Myocyte (in vitro differentiated cells): ENCODE data around the gene FILIP1L. TPM values are rescaled to one million over a fixed set of nuclear protein-coding genes. Genes with fewer than 3 reads are reported as not detected.
A peak's percentile ranks its signal among the peaks of the same experiment; 100 is the strongest.

Experiments
- DNase-seq: peaks from one replicate; pipeline ENCODE4 v3.0.0-alpha.2; 2012; ENCODE audit warnings: low read depth
- total RNA-seq: library from RNA; depleted of rRNA; stranded (reverse); fragments of >200 nt; gene quantifications from 2 replicates; pipeline ENCODE4 v1.2.3, GENCODE V29; 2014

Gene FILIP1L
- total RNA-seq, 1 donor from 2014 or later = 10.8 TPM

DNA sequence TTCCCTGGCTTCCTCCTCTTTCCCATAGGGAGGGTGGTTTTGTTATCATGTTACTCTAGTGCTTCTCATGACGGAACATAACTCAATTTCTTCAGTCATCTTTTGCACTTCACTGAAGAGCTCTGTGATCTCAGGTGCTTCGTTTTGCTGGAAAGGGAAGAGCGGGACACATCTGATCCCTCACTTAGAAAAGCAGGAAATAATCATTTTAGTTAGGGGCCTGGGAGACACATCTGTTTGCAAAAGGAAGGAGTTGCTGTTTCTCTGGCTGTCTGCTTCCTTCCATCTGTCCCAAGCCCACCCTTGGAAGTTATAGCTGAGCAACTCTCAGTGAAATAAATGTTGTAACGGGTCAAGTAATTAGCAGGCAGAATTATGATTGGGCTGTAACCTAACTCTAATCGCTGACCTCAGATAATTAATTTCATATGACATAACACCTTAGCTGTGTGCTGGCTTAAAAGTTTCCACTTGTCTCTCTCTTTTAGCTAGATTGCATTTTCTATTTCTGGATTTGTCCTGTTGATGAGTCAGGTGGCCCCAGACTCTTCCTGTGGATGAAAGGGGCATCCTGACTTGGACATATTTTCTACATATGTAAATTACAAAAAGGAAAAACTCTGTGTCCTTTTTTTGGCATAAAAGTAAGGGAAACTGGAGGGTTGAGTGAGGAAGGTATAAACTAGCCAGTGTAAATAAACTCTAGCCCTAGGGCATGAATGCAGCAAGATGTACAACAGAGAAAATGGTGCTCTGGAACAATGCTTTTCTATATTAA is 11.0 kb upstream of the FILIP1L start:
- no peak for DNase-seq

DNA sequence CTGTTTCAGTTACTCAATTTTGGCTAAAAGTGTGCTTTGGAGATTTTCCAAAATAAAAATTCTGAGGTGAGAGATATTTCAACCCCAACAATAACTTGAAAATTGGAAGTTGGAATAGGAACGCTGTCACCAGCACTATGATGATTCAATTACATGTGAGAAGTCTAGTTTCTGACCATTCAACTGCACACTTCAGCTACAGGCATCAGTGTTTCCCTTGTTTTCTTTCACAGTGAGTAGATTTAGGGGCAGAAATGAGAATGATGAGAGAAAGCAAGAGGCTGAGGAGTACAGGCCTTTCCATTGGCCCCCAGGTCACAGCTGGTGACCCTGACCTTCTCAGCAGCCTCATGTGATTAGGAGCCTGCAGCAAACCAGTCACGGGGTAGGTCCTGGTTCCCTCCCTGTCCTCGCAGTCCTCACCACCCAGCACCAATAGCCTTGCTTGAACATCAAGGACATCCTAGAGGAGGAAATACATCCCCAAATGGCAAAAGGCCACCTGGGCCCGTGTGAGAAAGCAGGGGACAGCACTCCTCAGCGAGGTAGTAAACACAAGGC is 10.0 kb upstream of the FILIP1L start:
- no peak for DNase-seq

DNA sequence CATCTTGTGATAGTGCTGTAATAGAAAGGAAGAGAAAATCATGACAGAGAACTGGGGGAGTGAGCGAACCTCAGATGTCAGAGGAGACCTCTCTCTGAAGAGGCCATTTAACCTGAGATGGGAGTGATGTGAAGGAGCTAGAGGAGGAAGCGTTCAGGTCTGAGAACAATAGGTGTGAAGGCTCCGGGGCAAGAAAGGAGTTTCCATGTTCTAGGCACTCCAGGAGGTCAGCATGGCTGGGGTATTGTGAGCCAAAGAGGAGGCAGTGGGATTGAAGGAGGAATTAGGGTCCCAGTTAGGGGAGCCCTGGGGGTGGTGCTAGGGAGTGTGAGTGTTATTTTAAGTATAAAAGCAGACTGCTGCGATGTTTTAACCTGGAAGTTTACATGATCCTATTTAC is 8.8 kb upstream of the FILIP1L start:
- no peak for DNase-seq

DNA sequence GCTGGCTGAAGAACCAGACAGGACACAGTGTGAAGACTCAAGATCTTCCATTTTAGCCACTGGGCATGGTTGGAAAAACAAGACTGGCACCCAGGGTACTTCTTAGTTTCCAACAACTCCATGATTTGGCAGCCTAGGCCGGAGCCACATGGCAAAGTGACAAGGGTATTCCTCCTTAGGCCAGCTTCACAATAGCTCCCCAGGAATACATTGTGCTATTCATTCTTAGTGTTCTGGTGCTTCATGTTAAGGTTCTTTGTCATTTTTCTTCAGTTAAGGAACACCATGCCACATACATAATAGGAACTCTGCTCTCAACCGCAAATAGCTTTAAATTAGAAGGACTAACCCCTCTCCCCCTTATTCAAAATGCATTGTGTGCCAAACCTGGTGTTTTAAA is 8.0 kb upstream of the FILIP1L start:
- no peak for DNase-seq

DNA sequence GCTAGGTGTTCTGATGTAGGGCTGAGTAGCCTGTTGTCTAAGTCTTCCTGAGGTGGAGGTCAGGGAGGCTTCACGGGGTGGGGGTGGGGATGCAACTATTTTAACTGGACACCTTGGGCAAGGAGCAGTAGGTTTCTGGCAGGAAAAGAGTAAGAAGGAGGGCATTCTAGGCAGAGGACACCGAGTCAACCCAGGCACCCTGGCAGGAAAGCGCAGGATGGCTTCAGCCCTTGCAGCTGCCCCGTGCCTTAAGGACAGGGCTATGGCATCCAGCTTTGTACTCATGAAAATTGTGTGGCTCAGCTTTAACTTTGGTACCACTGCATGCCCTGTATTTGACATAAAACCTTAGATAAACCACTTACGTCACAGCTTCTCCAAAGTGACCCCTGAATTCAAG is 6.4 kb upstream of the FILIP1L start:
- DNase-seq = no peak

DNA sequence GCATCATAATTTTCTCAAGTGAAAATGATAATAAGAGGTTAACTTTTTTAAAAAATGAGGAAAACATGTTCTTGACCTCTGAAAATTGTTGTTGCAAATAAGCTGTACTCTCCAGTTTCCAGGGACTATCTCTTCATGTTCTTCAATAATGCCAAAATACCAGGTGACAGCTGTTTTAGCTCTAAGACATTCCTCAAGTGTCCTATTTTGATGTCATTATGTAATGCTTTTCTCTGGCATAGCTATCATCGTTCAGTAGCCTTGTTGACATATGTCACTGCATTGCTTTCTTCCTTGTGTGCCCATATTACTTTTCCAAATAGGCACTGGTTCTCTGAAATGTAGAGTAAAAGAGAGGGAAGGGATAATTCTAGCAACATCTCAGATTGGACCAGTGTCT is 5.7 kb upstream of the FILIP1L start:
- DNase-seq = peak; percentile 78

DNA sequence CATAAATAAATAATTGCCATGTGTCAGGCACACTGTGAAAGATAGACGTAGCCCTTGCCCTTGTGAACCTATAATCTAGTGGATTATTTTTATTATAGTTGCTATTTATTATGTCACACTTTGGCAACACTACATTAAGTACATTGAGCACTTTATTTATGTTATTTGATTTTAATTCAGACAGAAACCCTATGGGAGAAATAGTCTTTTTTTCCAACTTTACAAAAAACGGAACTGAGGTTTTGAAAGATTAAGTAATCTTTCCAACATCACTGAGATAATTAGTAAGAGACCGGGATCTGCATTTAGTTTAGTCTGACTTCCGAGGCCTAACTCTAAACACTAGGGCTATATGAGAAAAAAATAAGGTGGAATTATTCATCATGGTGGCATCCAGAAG is 2.8 kb upstream of the FILIP1L start:
- no peak for DNase-seq

DNA sequence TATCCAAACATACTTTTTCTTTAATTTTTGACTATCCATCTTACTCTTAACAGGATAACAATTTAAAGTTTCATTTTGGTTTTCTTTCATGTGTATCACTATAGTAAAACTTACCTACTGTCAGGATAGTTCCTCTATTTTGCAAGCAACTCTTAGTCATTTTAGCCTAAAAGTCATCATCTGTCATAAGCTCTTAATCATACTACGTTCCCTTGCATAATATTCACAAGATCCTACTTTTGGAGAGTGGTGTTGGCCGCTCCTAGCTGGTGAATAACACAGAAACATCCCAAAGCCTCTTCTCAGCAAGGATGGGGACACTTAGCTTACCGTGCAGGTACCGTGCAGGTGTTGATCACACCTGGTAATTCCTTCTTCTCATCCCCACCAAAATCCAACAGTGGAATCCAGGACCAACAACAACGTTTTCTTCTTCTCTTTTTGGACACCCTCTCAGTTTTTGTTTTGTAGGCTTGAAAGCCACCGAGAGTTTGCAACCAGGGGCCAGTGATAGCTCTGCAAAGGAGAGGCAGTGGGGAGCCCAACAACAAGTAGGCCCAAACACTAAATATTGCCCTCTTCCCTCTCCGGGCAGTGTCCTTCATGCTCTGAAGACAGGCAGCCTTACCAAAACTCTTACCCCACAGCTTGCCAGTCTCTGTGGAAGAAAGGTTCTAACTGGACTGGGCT is 433 bp downstream of the FILIP1L start:
- DNase-seq = no peak

DNA sequence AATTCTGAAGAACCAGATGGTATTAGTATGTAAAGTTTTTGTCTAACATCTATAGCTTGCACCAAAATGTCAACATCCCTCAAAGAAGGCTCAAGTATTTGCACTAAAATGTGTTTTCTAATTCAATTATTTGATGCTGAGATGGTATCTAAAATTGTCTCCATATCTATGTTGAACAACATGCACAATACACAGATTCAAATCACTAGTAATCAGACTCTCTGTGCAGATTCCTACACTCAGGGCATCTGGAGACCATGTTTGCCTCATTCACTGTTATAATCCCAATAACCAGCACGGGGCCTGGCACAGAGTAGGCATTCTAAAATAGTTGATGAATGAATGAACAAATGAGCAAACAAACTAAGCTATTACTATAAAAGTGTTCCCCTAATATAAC is 2.6 kb downstream of the FILIP1L start:
- DNase-seq = no peak

DNA sequence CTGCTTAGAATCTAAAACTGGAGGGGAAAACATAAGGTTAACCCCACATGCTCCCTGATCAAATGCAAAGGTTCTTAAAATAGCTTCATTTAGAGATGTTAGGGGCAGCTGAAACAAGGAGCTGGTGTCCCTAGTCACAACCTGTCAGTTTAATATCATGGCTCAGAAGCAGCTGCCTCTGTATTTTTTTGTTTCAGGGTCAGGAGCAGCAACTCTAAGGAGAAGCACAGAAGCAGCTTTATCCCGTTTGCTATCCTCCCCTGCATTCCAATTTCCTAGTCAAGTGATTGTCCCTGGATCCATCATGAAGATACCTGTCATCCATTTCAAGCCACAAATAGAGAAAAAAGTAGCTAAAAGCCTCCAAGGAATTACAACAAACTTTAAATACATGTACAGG is 4.1 kb downstream of the FILIP1L start:
- peak; percentile 72 for DNase-seq

DNA sequence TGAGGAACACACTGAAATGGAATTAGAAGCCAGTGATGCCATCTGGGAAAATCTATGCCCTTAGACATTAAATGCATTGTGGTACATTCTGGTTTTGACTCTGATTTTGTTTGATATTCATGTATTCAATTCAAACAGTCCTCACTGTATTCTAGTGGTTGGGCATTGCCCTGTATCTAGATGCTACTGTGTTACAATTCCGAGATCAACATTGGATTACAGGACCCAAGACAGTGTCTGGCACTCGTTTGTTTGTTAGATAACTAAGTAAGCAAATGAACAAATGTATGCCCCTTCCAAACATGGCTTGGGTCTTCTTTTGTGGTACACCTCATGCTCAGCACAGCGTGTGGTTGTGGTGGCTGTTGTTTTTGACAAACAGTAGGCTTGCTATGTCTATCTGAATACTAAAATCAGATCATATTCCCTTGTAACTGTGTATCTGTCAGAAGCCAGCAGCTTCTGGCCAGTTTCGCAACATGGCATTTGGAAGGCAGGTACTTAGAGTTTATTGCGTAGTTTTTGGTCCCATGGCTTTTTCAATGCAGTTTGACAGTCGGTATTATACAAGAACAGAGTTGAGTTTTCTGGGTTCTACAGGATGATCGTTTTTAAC is 5.7 kb downstream of the FILIP1L start:
- DNase-seq = peak; percentile 57

DNA sequence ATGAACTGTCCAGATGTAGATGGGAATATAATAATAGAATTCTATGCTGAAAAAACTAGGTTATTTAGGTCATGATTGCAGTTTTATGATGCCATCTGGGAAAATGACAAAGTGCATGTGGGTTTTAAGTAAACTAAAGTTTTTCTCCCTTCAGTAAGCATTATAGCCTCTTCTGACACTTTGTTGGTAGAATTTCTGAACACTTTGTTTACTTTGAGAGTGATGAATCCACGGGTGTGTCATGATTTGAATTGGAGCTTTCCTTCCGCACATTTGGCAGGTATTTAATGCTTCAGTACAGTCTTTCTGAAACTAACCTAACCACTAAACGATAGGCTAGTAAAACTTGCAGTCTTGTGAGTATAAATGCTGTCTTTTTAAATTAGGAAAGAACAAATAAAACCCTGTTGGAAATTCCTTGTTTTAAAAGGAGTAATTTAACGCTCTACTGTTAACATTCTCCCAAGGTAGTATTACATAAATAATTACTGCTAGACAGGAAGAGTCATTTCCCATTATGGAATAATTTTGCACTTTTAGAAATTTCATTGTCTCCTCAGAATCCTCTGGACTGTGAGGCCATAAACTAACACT is 7.0 kb downstream of the FILIP1L start:
- DNase-seq = no peak

DNA sequence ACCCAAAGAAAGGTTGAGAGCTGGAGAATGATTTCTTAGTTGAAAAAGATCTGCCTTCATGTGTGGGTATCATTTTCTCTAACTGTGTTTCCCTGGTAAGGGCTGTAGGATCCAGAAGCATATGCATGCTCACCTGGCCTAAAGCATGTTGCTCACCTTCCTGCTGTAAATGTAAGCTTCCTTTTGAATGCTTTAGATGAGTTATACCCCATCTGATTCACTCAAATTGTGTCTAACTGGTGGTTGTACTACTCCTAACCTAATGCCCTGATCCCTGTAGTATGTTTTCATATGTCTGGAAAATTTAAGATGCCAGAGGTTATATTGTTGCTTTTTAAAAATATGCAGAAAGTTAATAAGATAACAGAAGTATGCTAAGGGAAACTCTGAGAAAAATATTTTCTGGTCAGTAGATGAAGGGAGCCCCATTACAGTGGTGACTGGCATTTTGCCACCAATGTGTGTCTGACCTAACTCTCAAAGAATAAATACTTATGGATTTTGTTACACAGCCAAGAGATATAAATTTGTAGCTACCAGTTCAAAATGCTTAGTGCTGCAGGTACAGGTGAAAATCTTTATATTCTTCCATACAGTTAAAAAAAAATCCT is 7.7 kb downstream of the FILIP1L start:
- DNase-seq = no peak

DNA sequence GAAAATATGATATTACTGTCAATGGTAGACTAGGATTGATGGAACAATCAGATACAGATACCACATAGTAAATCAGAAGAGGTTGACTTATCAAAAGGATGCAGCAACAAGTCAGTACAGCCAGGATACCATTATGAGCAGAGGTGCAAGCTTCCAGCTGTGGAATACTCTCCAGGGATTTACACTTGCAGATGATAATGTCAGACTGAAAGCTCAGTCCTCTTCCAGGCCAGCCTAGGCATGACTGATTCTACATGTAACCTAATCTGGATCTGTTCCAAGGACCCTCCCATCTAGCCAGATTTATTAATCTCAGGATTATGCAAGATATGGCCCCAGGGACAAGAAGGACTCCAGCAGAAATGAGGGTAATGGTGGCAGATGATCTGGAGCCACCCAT is 8.2 kb downstream of the FILIP1L start:
- DNase-seq = no peak

DNA sequence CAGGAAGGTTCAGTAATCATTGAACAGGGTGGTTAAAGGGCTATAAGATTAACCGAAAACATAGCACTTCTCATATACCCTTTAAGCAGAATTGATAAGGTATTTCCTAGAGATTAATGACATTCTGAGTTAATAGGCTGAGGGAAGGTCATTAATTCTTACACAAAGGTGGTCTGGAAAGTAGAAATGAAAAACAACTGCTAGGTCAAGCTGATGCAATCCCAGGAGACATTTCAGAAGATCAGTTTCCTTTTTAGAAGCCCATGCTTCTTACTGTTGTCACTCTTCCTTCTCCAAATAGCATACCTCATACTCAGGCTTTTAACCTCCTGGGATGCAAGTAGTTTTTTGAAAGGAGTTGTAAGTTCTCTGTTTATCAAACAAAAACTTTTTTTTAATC is 8.8 kb downstream of the FILIP1L start:
- DNase-seq = no peak

DNA sequence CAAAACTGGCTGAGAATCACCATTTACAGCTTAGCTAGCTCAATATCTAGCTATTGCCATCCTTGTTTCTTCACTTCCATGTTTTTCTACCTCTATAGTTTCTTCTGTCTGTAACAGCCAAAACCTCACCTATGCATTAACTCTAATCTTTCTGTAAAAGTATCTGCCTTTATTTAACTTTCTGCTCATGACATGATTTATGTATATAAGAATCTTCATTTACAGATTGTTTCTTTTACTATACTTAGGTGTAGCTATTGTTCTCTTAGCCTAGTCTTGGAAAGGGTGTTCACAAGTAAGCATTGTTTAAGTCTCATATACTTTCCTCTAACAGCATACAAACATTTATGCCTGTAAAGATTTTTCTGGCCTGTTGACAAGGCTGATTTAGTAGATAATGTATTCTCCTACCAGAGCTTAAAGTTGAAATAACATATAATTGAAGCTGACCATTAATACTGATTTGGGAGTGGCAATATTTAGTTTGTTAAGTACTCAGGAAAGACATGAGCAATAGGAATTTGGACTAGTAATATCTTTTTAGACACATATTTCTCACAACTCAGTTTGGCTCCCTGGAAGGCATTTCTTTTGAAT is 9.4 kb downstream of the FILIP1L start:
- DNase-seq = no peak

DNA sequence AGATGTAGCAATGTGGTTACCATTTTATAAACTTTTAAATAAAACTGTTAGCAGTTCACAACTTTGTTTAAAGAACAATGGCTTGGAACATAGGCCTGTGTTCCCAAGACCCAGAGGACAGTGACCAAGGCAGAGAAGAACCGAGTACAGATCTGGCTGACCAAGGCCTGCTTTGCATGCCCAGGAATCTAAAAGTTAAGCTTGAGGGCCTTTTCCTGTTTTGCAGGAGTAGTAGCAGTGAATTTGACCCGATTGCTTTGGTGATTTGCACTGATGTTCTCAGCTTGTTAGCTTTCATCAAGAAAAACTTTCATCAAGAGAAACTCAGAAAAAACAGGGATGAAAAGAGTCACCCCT is 9.9 kb downstream of the FILIP1L start:
- DNase-seq = no peak

DNA sequence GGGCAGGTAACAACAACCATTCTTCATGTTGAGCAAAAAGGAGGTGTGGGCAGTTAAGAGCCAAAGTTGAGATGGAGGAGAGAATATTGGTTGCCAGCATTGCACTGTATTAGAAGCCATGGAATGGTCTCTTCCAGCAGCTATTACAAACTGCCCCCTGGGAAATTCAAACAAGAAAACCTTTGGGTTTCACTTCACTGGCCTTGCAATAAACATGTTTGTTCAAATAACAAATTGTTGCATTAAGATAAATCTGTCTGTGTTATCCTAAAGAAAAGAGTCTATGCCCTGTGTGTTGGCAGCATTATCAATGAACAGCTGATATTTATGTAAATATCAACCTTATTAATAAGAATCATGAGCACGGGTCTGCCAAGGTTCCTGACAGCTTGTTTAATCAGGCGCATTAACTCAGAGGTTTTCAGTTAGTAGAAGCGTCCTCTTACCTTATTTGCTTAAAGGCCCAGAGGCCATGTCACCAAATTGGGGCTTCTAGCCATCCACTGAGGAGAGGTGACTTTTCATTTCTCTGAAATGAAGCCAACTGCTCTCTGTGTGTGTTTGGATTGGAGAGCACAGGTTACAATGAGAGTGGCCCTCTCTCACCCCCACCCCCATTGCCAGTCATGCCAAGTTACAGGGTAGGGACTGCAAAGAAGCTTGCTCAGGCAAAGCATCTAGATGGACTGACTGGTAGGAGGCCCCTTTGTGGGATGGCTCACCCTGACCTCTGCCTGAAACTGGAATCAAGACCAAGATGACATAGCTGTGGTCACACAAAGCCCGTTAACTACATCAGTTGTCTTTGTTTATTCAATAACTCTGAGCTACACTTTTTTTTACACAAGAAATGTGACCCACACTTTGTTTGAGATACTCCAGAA is 10.5 kb downstream of the FILIP1L start:
- peak; percentile 87 for DNase-seq

DNA sequence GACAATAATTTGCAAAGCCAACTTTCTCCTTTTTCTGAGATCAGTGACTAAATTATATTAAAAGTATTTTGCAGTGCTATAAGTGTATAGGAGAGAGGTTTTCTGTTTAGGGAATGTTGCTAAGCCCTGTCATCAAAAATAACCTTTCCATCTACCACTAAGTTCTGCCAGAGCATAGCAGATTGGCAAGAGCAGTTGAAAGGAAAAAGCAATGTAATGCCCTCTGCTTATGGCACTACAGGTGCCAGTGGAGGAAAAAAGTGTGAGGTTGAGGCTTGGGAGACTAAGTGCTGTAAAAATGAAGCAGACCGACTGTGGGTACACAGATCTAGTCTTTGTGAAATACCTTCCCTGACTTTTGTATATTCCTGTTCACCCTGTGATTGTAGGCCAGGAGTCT is 11.5 kb downstream of the FILIP1L start:
- no peak for DNase-seq

DNA sequence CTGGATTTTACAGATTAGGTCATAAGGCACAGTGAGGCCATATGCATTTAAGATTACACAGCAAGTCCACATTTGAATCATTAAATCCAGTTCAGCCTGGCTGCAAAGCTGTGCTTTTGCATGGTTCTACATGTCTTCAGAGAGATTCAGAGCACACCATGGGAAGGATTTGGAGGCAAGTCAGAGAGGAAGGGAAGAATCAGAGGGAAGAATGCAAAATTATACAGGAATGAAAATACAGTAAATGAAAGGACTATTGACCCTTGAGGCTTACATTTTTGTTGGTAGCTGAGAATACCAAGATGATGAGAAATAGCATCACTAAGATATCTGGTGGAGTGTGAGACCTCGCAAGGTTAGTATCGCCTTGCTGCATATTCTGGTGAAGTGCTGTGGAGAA is 13.9 kb downstream of the FILIP1L start:
- DNase-seq = no peak
